Chondrocyte (in vitro differentiated cells): ENCODE measurements around the gene RARS2. TPM values are rescaled to one million over a fixed set of nuclear protein-coding genes. Genes with fewer than 3 reads are reported as not detected.

Experiments
- DNase-seq: peaks from one replicate; pipeline ENCODE4 v3.0.0; 2021; ENCODE audit warnings: mixed read lengths, low spot score
- H3K27ac Mint-ChIP-seq: one replicate; pipeline ENCODE4 v1.8.0; 2021; ENCODE audit warnings: mild to moderate bottlenecking, moderate library complexity, mixed read lengths; ENCODE audit not compliant: unreplicated experiment
- H3K27me3 Mint-ChIP-seq: 2 replicates; pipeline ENCODE4 v1.8.0; 2021; ENCODE audit warnings: low read depth, mixed read lengths
- H3K36me3 Mint-ChIP-seq: 2 replicates; pipeline ENCODE4 v1.8.0; 2021; ENCODE audit warnings: low read depth, mixed read lengths
- H3K4me1 Mint-ChIP-seq: 2 replicates; pipeline ENCODE4 v1.8.0; 2021; ENCODE audit warnings: low read depth, mild to moderate bottlenecking, mixed read lengths
- H3K4me3 Mint-ChIP-seq: one replicate; pipeline ENCODE4 v1.8.0; 2021; ENCODE audit warnings: mild to moderate bottlenecking, moderate library complexity, mixed read lengths; ENCODE audit not compliant: unreplicated experiment
- H3K9me3 Mint-ChIP-seq: 2 replicates; pipeline ENCODE4 v1.8.0; 2021; ENCODE audit warnings: low read depth, mixed read lengths
- long read RNA-seq: library from polyadenylated mRNA; stranded (forward); transcript quantifications from one replicate; pipeline ENCODE4 v2.0.0, GENCODE V29; 2021
- total RNA-seq: library from RNA; stranded (reverse); gene quantifications from 3 replicates; pipeline ENCODE4 v1.2.1, GENCODE V29; 2021
- TF ChIP-seq, protein P1 (sequence below): fragments of 200-600 bp; sonication (generic); IDR thresholded peaks from 2 replicates; pipeline ENCODE4 v1.5.0; 2021; ENCODE audit warnings: antibody characterized with exemption, mild to moderate bottlenecking, moderate library complexity

RARS2 gene, protein sequence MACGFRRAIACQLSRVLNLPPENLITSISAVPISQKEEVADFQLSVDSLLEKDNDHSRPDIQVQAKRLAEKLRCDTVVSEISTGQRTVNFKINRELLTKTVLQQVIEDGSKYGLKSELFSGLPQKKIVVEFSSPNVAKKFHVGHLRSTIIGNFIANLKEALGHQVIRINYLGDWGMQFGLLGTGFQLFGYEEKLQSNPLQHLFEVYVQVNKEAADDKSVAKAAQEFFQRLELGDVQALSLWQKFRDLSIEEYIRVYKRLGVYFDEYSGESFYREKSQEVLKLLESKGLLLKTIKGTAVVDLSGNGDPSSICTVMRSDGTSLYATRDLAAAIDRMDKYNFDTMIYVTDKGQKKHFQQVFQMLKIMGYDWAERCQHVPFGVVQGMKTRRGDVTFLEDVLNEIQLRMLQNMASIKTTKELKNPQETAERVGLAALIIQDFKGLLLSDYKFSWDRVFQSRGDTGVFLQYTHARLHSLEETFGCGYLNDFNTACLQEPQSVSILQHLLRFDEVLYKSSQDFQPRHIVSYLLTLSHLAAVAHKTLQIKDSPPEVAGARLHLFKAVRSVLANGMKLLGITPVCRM
- total RNA-seq = 43.8 to 50.7 TPM (median 44.7 TPM) in 3 replicates
- long read RNA-seq, transcript RARS2-201 (20 exons, 1,818 nt) = major isoform, 36 of 135 reads
- long read RNA-seq, partial matches to known transcripts = 61 of 135 reads
- long read RNA-seq, other reads (novel, unspliced or antisense) = 38 of 135 reads

- H3K36me3 Mint-ChIP-seq = peaks cover 1% of the 10 kb centered on the region
- no peaks in the 10 kb centered on the region for H3K27me3 Mint-ChIP-seq
- H3K27ac Mint-ChIP-seq = peak within 1 kb of the TSS; percentile 97
- H3K4me3 Mint-ChIP-seq = peak within 1 kb of the TSS; percentile 89
- H3K9me3 Mint-ChIP-seq = no peaks in the 10 kb centered on the region
- peaks cover 53% of the 10 kb centered on the region for H3K4me1 Mint-ChIP-seq
- TF ChIP-seq, protein P1, sequence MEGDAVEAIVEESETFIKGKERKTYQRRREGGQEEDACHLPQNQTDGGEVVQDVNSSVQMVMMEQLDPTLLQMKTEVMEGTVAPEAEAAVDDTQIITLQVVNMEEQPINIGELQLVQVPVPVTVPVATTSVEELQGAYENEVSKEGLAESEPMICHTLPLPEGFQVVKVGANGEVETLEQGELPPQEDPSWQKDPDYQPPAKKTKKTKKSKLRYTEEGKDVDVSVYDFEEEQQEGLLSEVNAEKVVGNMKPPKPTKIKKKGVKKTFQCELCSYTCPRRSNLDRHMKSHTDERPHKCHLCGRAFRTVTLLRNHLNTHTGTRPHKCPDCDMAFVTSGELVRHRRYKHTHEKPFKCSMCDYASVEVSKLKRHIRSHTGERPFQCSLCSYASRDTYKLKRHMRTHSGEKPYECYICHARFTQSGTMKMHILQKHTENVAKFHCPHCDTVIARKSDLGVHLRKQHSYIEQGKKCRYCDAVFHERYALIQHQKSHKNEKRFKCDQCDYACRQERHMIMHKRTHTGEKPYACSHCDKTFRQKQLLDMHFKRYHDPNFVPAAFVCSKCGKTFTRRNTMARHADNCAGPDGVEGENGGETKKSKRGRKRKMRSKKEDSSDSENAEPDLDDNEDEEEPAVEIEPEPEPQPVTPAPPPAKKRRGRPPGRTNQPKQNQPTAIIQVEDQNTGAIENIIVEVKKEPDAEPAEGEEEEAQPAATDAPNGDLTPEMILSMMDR = no peak
- peak; percentile 99 for DNase-seq
Measured at GRCh38 chr6:87589693-87590416, at the start of gene RARS2, which contains the start of gene ORC3. TSS of gene RARS2 (minus strand) at chr6:87589987. CDS start at chr6:87589957, 30 bp downstream. TSS of gene ORC3 (plus strand) at chr6:87590135. CDS start at chr6:87590169, 34 bp downstream.

GRCh38 chr6:87639373-87639772 lies 49.6 kb upstream of the RARS2 start:
- Mint-ChIP-seq H3K9me3 (no peaks in the 10 kb centered on the region), H3K4me1 (no peaks in the 10 kb centered on the region), H3K36me3 (peaks cover 13% of the 10 kb centered on the region), H3K27ac (no peak overlapping the region), H3K4me3 (no peak overlapping the region), H3K27me3 (no peaks in the 10 kb centered on the region)
- TF ChIP-seq, protein P1 = no peak
- DNase-seq = no peak

GRCh38 chr6:87637106-87637505 lies 47.3 kb upstream of the RARS2 start:
- DNase-seq = no peak
- peaks cover 13% of the 10 kb centered on the region for H3K36me3 Mint-ChIP-seq
- no peaks in the 10 kb centered on the region for H3K4me1 Mint-ChIP-seq
- no peaks in the 10 kb centered on the region for H3K27me3 Mint-ChIP-seq
- no peak overlapping the region for H3K27ac Mint-ChIP-seq
- no peak overlapping the region for H3K4me3 Mint-ChIP-seq
- TF ChIP-seq, protein P1 = no peak
- no peaks in the 10 kb centered on the region for H3K9me3 Mint-ChIP-seq

DNA sequence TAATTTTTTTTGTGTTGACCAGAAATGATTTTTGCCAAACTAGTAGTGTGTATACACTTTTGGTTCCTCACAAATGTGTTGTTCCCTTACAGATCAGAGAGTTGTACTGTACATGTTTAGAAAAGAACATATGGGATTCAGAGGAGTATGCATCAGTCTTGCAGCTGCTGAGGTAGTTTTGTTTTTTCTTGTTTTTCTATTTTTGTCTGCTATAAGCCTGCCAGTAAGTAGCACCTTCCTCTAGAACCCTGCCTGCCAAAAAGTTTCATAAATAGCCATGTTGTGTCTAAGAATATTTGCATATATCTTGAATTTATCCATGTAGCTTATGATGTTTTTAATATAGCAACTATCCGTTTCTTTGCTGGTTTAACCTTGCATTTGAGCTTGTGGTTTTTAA lies 46.5 kb upstream of the RARS2 start:
- H3K27me3 Mint-ChIP-seq = no peaks in the 10 kb centered on the region
- no peaks in the 10 kb centered on the region for H3K9me3 Mint-ChIP-seq
- no peak overlapping the region for H3K27ac Mint-ChIP-seq
- TF ChIP-seq, protein P1 = no peak
- peaks cover 13% of the 10 kb centered on the region for H3K36me3 Mint-ChIP-seq
- H3K4me1 Mint-ChIP-seq = no peaks in the 10 kb centered on the region
- DNase-seq = no peak
- no peak overlapping the region for H3K4me3 Mint-ChIP-seq

- H3K27ac Mint-ChIP-seq = no peak overlapping the region
- no peaks in the 10 kb centered on the region for H3K4me1 Mint-ChIP-seq
- TF ChIP-seq, protein P1 = no peak
- no peak for DNase-seq
- no peaks in the 10 kb centered on the region for H3K27me3 Mint-ChIP-seq
- H3K9me3 Mint-ChIP-seq = no peaks in the 10 kb centered on the region
- H3K36me3 Mint-ChIP-seq = peaks cover 11% of the 10 kb centered on the region
- H3K4me3 Mint-ChIP-seq = no peak overlapping the region
Measured at GRCh38 chr6:87633851-87634250, 44.1 kb upstream of the RARS2 start.
